NB4 (cell line): ENCODE measurements around the gene CAMK2G.

ENCODE experiments used
- CTCF ChIP-seq: IDR thresholded peaks from one replicate; pipeline ENCODE4 v1.5.1; 2012; ENCODE audit warnings: low read depth, low read length
- MYC ChIP-seq: IDR thresholded peaks from 2 replicates; pipeline ENCODE4 v1.6.1; 2011; ENCODE audit warnings: low read depth, low read length

GRCh38 chr10:73877533-73878160 lies 3.3 kb upstream of the CAMK2G start:
- TF ChIP-seq MYC (no peak), CTCF (no peak)
